ENCODE data around the gene TLR3. TPM values are rescaled to one million over a fixed set of nuclear protein-coding genes. Genes with fewer than 3 reads are reported as not detected.

TLR3 gene
- total and polyA plus RNA-seq, 2 of the 8 experiments (the other 6 are each of a cell fraction or from before 2014, with no cell fraction given), result 1.00 to 2.6 TPM

- Histone ChIP-seq H2BK120ac (replicated peaks; ENCODE audit: low read depth, low read length) (peak overlapping the region; percentile 30), H3K56ac (replicated peaks; ENCODE audit: insufficient read length, low read depth, low read length) (no peak overlapping the region), H4K20me1 (replicated peaks in 1 of 2; ENCODE audit: control insufficient read depth in 1 of 2, insufficient read depth in 2 of 2, low read length in 2 of 2) (no peaks in the 10 kb centered on the region), H2AFZ (ENCODE audit: low read length) (no peak overlapping the region), H3K27ac (ENCODE audit: low read depth, low read length) (no peak overlapping the region), H3K4me3 (ENCODE audit: extremely low read depth in 1 of 4, insufficient read depth in 2 of 4, low read depth in 3 of 4, low read length in 4 of 4) (no peak overlapping the region), H3K27me3 (replicated peaks in 1 of 4; ENCODE audit: control insufficient read depth in 3 of 4, extremely low read depth in 1 of 4, insufficient read depth in 3 of 4, low read length in 3 of 4) (no peaks in the 10 kb centered on the region), H3K18ac (ENCODE audit: extremely low read depth, low read length) (no peak overlapping the region; the same call in 1 of the 2 replicates), H2BK5ac (ENCODE audit: low read depth, low read length) (no peak overlapping the region; the same call in 1 of the 2 replicates), H2AK5ac (ENCODE audit: low read depth, low read length) (no peak overlapping the region), H4K91ac (replicated peaks; ENCODE audit: insufficient read length, low read length) (peak overlapping the region; percentile 12), H3K9ac (replicated peaks in 1 of 4; ENCODE audit: extremely low read depth in 1 of 4, low read depth in 3 of 4, low read length in 3 of 4) (no peak overlapping the region), H2BK15ac (ENCODE audit: low read length) (no peak overlapping the region), H3K23ac (ENCODE audit: insufficient read length) (no peak overlapping the region), H3K4ac (replicated peaks; ENCODE audit: insufficient read length, low read depth, low read length) (peak overlapping the region; percentile 45), H3K14ac (ENCODE audit: insufficient read length) (no peak overlapping the region), H3K79me1 (ENCODE audit: low read depth, low read length) (no peaks in the 10 kb centered on the region), H2BK12ac (ENCODE audit: low read depth, low read length) (0 out of 2 replicates have a peak overlapping the region, but pooled peaks have one; percentile 18), H2BK20ac (ENCODE audit: low read length) (0 out of 2 replicates have a peak overlapping the region, but pooled peaks have one; percentile 8), H4K8ac (ENCODE audit: extremely low read depth, insufficient read depth, low read length) (no peak overlapping the region), H3K9me3 (ENCODE audit: insufficient read depth in 2 of 2, low read depth in 1 of 2, low read length in 1 of 2) (peaks cover 28 to 34% of the 10 kb centered on the region in 2 experiments), H3K79me2 (ENCODE audit: control insufficient read depth in 1 of 2, insufficient read depth in 2 of 2, low read length in 2 of 2) (no peaks in the 10 kb centered on the region), H3K36me3 (ENCODE audit: control insufficient read depth in 2 of 4, insufficient read depth in 4 of 4, low read length in 3 of 4) (no peaks in the 10 kb centered on the region), H4K5ac (ENCODE audit: insufficient read length, low read depth, low read length) (no peak overlapping the region), H3K23me2 (ENCODE audit: low read depth, low read length) (no peaks in the 10 kb centered on the region), H3K4me2 (ENCODE audit: insufficient read depth in 1 of 2, low read depth in 2 of 2, low read length in 2 of 2) (0 out of 4 replicates have a peak overlapping the region, but pooled peaks of 1 of the 2 experiments have one; percentile 38), H3K4me1 (replicated peaks in 1 of 4; ENCODE audit: control insufficient read depth in 3 of 4, insufficient read depth in 4 of 4, low read length in 3 of 4) (peaks cover 13 to 34% (median 27%) of the 10 kb centered on the region in 4 experiments)
- FAIRE-seq, result peak; percentile 84
- DNase-seq (ENCODE audit: low read depth in 1 of 2, low spot score in 2 of 2), result no peak
- no peak for TF ChIP-seq BACH1 (IDR thresholded peaks at IDR 0.05; ENCODE audit: low read length)
- no peak for TF ChIP-seq SAP30 (IDR thresholded peaks at IDR 0.05; ENCODE audit: insufficient read depth, insufficient replicate concordance, low read length)
- TF ChIP-seq CTCF (IDR thresholded peaks at IDR 0.05; ENCODE audit: control extremely low read depth in 1 of 3, insufficient read depth in 1 of 3, low read depth in 1 of 3, low read length in 3 of 3), result peak in 1 of 3 experiments; percentile 29; a peak in 1 of 4 replicates
- TF ChIP-seq JUN (IDR thresholded peaks at IDR 0.05; ENCODE audit: low read depth, low read length), result no peak
- peak in 1 of 2 experiments; percentile 22; a peak in 2 of 4 replicates for TF ChIP-seq RAD21 (IDR thresholded peaks at IDR 0.05 in 1 of 2, conservative IDR thresholded peaks at IDR 0.05 in 1 of 2; ENCODE audit: low read depth in 2 of 2, low read length in 2 of 2)
- ChIA-PET POLR2A (ENCODE audit: partially characterized antibody) (no interaction called here), CTCF (ENCODE audit: partially characterized antibody) (interaction anchor here (0.8 to 1.3 kb wide), 4 partner anchors 11 to 105 kb away, joined by 3 read pairs; no protein-coding TSS in a partner anchor)
- WGBS, 2 experiments (ENCODE audit: extremely low coverage in 1 of 2, insufficient coverage in 1 of 2, insufficient read length in 1 of 2, insufficient replicate concordance in 2 of 2, low coverage in 1 of 2, low lambda C conversion rate in 2 of 2, missing lambda C conversion rate in 1 of 2), result 36% methylated on average over 1 of the region's 1 CpG; no CpG with 5 or more reads in 1 of the 2 experiments
These were observed 36.7 kb upstream of the TLR3 start for GRCh38 chr4:186032259-186032658.
